Fibroblast of lung (primary cell): ENCODE data around the gene HNMT.

Experiments
- EZH2 ChIP-seq: IDR thresholded peaks from 2 replicates; pipeline ENCODE4 v1.5.1; 2012; ENCODE audit warnings: low read length, control low read depth, mild to moderate bottlenecking; ENCODE audit errors: missing control alignments
- TF ChIP-seq, protein P1 (sequence below), 2 donors: IDR thresholded peaks in 1 of 2; conservative IDR thresholded peaks in 1 of 2; 1 replicate in 1 of 2; 2 replicates in 1 of 2; pipeline ENCODE4 v1.5.1; 2011 to 2012; ENCODE audit warnings: low read length in 2 of 2, control low read depth in 1 of 2, inconsistent platforms in 1 of 2, low read depth in 1 of 2, mild to moderate bottlenecking in 1 of 2

DNA sequence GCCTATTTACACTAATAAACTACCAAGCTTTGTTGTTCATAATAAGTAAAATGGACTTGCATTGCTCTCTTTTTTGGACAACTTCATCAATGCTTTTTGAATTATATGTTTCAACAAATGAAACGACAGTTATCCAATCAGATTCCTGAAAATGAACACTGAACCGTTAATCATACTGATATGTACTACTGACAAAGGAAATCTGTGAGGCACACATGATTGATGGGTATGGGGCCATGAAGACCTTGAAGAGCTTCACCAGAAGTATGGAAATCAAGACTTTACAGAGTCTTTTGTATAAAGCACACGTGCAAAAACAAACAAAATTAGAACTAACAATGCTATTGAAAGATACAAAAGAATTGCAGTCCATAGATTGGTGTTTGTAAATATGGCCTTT is 51.2 kb downstream of the HNMT start:
- TF ChIP-seq, protein P1, sequence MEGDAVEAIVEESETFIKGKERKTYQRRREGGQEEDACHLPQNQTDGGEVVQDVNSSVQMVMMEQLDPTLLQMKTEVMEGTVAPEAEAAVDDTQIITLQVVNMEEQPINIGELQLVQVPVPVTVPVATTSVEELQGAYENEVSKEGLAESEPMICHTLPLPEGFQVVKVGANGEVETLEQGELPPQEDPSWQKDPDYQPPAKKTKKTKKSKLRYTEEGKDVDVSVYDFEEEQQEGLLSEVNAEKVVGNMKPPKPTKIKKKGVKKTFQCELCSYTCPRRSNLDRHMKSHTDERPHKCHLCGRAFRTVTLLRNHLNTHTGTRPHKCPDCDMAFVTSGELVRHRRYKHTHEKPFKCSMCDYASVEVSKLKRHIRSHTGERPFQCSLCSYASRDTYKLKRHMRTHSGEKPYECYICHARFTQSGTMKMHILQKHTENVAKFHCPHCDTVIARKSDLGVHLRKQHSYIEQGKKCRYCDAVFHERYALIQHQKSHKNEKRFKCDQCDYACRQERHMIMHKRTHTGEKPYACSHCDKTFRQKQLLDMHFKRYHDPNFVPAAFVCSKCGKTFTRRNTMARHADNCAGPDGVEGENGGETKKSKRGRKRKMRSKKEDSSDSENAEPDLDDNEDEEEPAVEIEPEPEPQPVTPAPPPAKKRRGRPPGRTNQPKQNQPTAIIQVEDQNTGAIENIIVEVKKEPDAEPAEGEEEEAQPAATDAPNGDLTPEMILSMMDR (conservative IDR thresholded peaks at IDR 0.05 in 1 of 2, IDR thresholded peaks at IDR 0.05 in 1 of 2; ENCODE audit: low read depth in 1 of 2, low read length in 2 of 2) = no peak
- no peak for TF ChIP-seq EZH2
